OCI-LY3 (cell line): ENCODE measurements around the gene ST6GALNAC5.
A peak's percentile ranks its signal among the peaks of the same experiment; 100 is the strongest.

ENCODE experiments used
- H2AFZ ChIP-seq: fragments of 200-600, 300-600 bp; shearing (Covaris generic); 2 replicates; pipeline ENCODE4 v1.6.0; 2014; ENCODE audit warnings: antibody characterized with exemption, low read depth, low read length
- H3K27ac ChIP-seq: fragments of 200-600, 300-600 bp; sonication (generic); 2 replicates; pipeline ENCODE4 v1.5.1; 2014; ENCODE audit warnings: mild to moderate bottlenecking, low read length, moderate library complexity, mixed read lengths
- H3K27me3 ChIP-seq: fragments of 200-600, 300-600 bp; sonication (generic); 2 replicates; pipeline ENCODE4 v1.6.1; 2014; ENCODE audit warnings: low read depth, low read length, mixed read lengths
- H3K36me3 ChIP-seq: fragments of 200-600, 300-600 bp; sonication (generic); replicated peaks from 2 replicates; pipeline ENCODE3; 2014; ENCODE audit warnings: low read depth, low read length, mixed read lengths
- H3K4me1 ChIP-seq: fragments of 300-600, 200-600 bp; sonication (generic); 2 replicates; pipeline ENCODE4 v1.6.1; 2014; ENCODE audit warnings: low read length, mixed read lengths
- H3K4me2 ChIP-seq: fragments of 200-600, 300-600 bp; sonication (generic); 2 replicates; pipeline ENCODE4 v1.6.1; 2014; ENCODE audit warnings: low read length, mixed read lengths
- H3K4me3 ChIP-seq: fragments of 300-600, 200-600 bp; sonication (generic); 2 replicates; pipeline ENCODE4 v1.5.1; 2014; ENCODE audit warnings: antibody characterized with exemption, mild to moderate bottlenecking, low read length, moderate library complexity
- H3K79me2 ChIP-seq: fragments of 300-600, 200-600 bp; shearing (Covaris generic); 2 replicates; pipeline ENCODE4 v1.6.1; 2014; ENCODE audit warnings: mild to moderate bottlenecking, low read length, mixed read lengths
- H3K9ac ChIP-seq: fragments of 300-600, 200-600 bp; shearing (Covaris generic); 2 replicates; pipeline ENCODE4 v1.6.0; 2014; ENCODE audit warnings: mild to moderate bottlenecking, low read length, moderate library complexity
- H3K9me3 ChIP-seq: fragments of 200-600, 300-600 bp; shearing (Covaris generic); 2 replicates; pipeline ENCODE4 v1.6.1; 2014; ENCODE audit warnings: low read length, mixed read lengths; ENCODE audit not compliant: insufficient read depth
- H4K20me1 ChIP-seq: fragments of 200-600, 300-600 bp; sonication (generic); 2 replicates; pipeline ENCODE4 v1.6.1; 2016; ENCODE audit warnings: low read length, mixed read lengths; ENCODE audit not compliant: insufficient read depth
- CTCF ChIP-seq: fragments of 200-600, 300-600 bp; sonication (generic); IDR thresholded peaks from 2 replicates; pipeline ENCODE4 v1.5.1; 2014; ENCODE audit warnings: antibody characterized with exemption, low read length, low read depth
- EZH2phosphoT487 ChIP-seq: fragments of 200-600 bp; shearing (Covaris generic); IDR thresholded peaks from 2 replicates; pipeline ENCODE4 v1.6.1; 2018; ENCODE audit warnings: antibody characterized with exemption, mixed run types, low read depth

ST6GALNAC5 gene

DNA sequence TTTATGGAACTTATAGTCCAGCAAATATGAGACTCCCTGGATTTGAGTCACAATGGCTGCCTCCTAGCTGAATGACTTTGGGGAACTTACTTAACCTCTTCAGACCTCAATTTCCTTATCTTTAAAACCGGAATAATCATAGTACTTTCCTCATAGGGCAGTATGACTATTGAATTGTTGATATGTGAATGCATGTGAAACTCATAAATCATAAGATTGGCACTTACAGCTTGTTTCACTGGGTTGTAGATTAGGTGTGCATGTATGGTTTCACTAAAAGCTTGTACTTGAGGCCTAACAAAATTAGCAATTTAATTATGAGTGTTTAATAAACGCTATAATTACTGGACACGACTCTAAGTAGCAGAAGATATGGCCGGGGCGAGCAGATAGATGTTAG is 72.5 kb downstream of the ST6GALNAC5 start:
- Histone ChIP-seq H3K9me3 (no peaks in the 10 kb centered on the region), H3K27me3 (no peaks in the 10 kb centered on the region), H3K4me3 (no peak overlapping the region), H3K27ac (no peak overlapping the region), H4K20me1 (no peaks in the 10 kb centered on the region), H3K4me1 (peaks cover 13% of the 10 kb centered on the region), H3K79me2 (no peaks in the 10 kb centered on the region), H3K36me3 (no peaks in the 10 kb centered on the region), H3K9ac (no peak overlapping the region), H3K4me2 (no peak overlapping the region), H2AFZ (no peak overlapping the region)
- no peak for TF ChIP-seq CTCF
- no peak for TF ChIP-seq EZH2phosphoT487

GRCh38 chr1:76940571-76941335 is 73.5 kb downstream of the ST6GALNAC5 start:
- Histone ChIP-seq H3K27me3 (no peaks in the 10 kb centered on the region), H2AFZ (no peak overlapping the region), H3K4me1 (peaks cover 13% of the 10 kb centered on the region), H3K27ac (peak overlapping the region; percentile 25; the same call in 1 of the 2 replicates), H3K4me3 (no peak overlapping the region), H3K9me3 (no peaks in the 10 kb centered on the region), H3K36me3 (no peaks in the 10 kb centered on the region), H3K79me2 (no peaks in the 10 kb centered on the region), H3K4me2 (no peak overlapping the region), H3K9ac (no peak overlapping the region), H4K20me1 (no peaks in the 10 kb centered on the region)
- TF ChIP-seq EZH2phosphoT487 (no peak), CTCF (no peak)

DNA sequence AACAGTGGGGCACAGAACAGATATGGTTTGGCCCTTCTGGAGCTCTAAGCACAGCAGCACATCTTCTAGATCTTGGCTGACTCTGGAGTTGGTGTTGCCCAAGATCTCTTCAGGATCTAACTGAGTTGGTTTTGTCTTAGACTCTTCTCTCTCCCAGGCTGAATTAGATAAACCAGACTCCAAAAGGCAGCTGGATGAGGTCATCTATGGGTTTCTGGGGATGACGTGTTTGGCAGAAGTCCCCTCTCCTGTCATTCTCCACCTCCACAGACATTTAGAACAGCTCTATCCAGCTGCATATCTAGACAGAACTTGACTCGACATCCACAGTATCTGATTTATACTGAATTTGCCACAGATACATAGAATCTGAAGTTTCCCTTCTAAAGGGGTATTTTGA is 75.3 kb downstream of the ST6GALNAC5 start:
- Histone ChIP-seq H3K4me1 (peaks cover 13% of the 10 kb centered on the region), H3K79me2 (no peaks in the 10 kb centered on the region), H2AFZ (no peak overlapping the region), H3K36me3 (no peaks in the 10 kb centered on the region), H3K9ac (no peak overlapping the region), H3K27ac (no peak overlapping the region), H3K27me3 (no peaks in the 10 kb centered on the region), H4K20me1 (no peaks in the 10 kb centered on the region), H3K9me3 (no peaks in the 10 kb centered on the region), H3K4me2 (no peak overlapping the region), H3K4me3 (no peak overlapping the region)
- TF ChIP-seq CTCF: no peak
- no peak for TF ChIP-seq EZH2phosphoT487

DNA sequence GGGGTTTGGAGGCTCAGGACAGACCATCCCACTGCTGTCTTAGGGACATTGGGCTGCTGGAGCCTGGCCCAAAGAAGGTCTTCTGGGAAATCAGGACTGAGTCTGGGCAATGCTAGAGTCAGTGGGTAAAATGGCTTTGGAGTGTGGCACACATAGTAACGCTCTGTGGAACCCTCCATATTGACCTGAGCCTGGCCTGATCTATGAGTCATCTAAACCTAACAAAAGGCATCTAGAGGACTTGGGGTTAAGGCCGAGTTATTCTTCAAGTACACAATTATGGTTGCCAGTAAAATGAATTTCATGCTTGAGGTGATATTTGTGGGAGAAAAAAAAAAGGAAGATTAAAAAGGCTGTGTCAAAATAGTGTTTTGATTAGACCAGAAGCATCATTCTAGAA is 77.7 kb downstream of the ST6GALNAC5 start:
- no peak overlapping the region for H2AFZ ChIP-seq
- H3K27me3 ChIP-seq: no peaks in the 10 kb centered on the region
- H3K27ac ChIP-seq: no peak overlapping the region
- H3K4me2 ChIP-seq: no peak overlapping the region
- no peak overlapping the region for H3K9ac ChIP-seq
- no peak overlapping the region for H3K4me3 ChIP-seq
- no peaks in the 10 kb centered on the region for H3K79me2 ChIP-seq
- TF ChIP-seq CTCF: no peak
- TF ChIP-seq EZH2phosphoT487: no peak
- H4K20me1 ChIP-seq: no peaks in the 10 kb centered on the region
- no peaks in the 10 kb centered on the region for H3K36me3 ChIP-seq
- peaks cover 13% of the 10 kb centered on the region for H3K4me1 ChIP-seq
- no peaks in the 10 kb centered on the region for H3K9me3 ChIP-seq
